ENCODE measurements around the gene AKAP6. TPM values are rescaled to one million over a fixed set of nuclear protein-coding genes. Genes with fewer than 3 reads are reported as not detected.

Gene AKAP6
- total and polyA plus RNA-seq, 2 of the 8 experiments (the other 6 are each of a cell fraction or from before 2014, with no cell fraction given) = 0.09 to 0.89 TPM

DNA sequence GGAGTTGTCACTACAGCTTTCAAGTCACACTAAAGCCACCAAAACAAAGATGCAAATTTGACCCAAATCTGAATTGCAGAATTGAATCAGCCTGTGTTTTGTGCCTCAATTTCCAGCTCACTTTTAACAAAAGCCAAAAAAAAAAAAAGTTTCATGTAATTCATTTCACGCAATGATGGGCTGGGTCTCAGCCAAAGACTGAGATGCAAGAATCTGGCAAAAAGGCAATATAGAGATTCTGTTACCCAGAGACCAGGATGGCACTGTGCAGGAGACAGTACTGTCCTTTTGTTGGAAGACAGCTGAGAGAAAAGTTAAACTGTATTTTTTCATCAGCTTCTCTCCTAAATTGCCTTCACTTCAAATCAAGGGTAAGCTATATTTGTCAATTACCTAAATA is 403.9 kb downstream of the AKAP6 start (continued):
- TF ChIP-seq SIRT6 (IDR thresholded peaks at IDR 0.05; ENCODE audit: low read length) (no peak), SRF (IDR thresholded peaks at IDR 0.05; ENCODE audit: low read depth, low read length) (no peak), GABPA (IDR thresholded peaks at IDR 0.05; ENCODE audit: borderline replicate concordance, insufficient read depth, low read length) (no peak), SP2 (IDR thresholded peaks at IDR 0.05; ENCODE audit: low read length) (no peak), GTF2F1 (IDR thresholded peaks at IDR 0.05; ENCODE audit: borderline replicate concordance, low read depth, low read length) (no peak), FOSL1 (IDR thresholded peaks at IDR 0.05; ENCODE audit: insufficient read depth, low read depth, low read length) (no peak)
